HL-60/S4 treated with phorbol 12-myristate 13-acetate at 8.2 ng/mL for 4 days and 3 days (cell line): Measurements from ENCODE around the gene MAMDC4.

Experiments used
- in situ Hi-C: fragments of 300-500 bp; cut with MboI; formaldehyde crosslinking; loops from 2 replicates; pipeline ENCODE4 v1.15.0; 2022; ENCODE audit warnings: low sequenced_read_pairs

Gene MAMDC4

DNA sequence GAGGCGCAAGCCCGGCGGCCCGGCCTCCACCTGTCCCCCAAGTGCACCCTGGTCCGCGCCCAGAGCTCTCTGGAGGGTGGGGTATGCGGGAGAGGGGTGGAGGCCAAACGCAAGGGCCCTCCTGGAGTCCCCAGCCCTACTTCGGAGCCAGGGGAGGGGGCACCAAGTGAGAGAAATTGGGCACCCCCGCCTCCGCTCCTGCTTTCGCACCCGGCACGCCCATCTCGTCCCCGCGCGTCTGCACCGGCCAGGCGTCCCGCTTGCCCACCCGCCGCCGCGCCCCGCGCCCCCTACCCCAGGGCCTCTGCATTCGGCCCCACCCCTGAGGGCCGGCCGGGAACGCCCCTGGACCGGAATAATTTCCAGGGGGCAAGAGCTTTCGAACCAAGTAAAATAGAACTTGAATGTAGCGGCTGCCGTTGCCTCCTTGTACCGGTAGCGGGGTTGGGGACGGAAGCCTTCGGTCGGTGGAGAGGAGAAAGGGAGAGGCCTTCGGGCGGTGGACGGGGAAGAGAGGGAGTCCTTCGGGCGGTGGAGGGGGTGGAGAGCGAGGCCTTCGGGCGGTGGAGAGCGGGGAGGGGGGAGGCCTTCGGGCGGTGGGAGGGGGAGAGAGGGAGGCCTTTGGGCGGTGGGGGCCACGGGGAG is 3.6 kb upstream of the MAMDC4 start:
- in situ Hi-C loops, result no loop called here

DNA sequence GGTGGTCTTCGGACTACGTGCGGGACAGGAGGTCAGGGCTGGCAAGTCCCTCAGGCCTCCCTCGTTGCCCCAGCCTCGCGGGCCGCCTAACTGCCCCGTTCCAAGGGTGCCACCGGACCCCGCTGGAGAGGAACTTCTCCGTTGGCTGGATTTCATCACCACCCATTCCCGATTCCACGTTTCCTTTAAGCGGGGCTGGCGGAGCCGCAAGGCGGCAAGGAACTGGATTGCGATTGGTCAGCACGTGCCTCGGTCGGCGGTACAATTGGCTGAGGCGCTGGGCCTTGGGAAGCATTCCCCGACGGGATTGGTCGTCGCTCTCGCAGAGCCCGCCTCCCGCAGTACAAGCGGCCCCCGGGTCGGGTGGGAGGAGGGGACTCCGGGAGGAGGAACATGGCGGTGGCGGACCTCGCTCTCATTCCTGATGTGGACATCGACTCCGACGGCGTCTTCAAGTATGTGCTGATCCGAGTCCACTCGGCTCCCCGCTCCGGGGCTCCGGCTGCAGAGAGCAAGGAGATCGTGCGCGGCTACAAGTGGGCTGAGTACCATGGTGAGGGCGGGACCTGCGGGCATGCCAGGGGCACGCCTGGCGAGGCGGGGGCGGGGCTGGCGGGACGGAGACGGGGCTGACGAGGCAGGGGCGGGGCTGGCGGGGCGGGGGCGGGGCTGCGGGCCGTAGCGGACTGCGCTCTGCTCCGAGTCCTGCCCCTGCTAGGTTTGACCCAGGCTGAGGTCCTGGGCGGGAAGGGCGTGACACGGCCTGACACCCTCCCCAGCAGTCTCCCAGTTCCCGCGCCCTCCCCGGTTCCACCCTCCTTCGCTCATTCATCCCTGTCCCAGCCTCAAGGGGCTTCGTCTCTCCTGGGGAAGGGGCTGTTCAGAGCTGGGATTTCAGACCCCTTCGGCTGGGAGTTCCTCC is 2.8 kb upstream of the MAMDC4 start, which contains the start of gene PHPT1:
Gene PHPT1, plus strand, starts transcription at position 372 of the 922 bp plus-strand sequence. Its CDS starts 22 bp downstream, at position 394.
- in situ Hi-C loops, result no loop called here

DNA sequence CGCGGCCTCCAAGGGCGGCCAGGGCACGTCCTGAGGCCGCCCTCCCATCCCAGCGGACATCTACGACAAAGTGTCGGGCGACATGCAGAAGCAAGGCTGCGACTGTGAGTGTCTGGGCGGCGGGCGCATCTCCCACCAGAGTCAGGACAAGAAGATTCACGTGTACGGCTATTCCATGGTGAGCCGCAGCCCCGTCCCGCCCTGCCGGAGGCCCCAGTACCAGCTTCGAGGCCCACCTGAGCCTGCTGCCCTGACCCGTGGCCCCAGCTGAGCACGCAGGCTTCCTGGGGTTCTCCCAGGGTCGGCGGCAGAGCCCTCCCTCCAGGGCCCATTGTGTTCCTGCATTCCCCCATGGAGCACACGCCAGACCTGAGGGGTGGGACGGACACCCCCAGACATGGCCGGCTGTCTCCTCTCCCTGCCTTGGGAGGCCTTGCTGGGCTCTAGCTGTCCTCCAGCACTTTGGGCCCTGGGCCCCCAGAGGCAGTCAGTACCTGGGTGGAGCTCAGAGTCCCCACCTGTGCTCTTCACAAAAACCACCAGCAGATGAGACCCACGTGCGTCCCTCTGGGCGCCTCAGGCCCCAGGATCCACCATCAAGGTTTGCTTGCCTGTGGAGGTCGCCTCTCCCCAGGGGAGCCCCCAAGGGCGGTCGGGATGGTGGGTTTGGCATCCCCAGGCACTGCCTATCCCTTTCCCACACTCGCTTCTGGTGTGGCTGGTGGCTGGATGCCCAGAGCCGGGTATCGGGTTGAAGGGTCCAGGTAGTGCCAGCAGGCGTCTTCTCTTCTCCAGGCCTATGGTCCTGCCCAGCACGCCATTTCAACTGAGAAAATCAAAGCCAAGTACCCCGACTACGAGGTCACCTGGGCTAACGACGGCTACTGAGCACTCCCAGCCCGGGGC is 1.9 kb upstream of the MAMDC4 start:
- in situ Hi-C loops, result no loop called here

DNA sequence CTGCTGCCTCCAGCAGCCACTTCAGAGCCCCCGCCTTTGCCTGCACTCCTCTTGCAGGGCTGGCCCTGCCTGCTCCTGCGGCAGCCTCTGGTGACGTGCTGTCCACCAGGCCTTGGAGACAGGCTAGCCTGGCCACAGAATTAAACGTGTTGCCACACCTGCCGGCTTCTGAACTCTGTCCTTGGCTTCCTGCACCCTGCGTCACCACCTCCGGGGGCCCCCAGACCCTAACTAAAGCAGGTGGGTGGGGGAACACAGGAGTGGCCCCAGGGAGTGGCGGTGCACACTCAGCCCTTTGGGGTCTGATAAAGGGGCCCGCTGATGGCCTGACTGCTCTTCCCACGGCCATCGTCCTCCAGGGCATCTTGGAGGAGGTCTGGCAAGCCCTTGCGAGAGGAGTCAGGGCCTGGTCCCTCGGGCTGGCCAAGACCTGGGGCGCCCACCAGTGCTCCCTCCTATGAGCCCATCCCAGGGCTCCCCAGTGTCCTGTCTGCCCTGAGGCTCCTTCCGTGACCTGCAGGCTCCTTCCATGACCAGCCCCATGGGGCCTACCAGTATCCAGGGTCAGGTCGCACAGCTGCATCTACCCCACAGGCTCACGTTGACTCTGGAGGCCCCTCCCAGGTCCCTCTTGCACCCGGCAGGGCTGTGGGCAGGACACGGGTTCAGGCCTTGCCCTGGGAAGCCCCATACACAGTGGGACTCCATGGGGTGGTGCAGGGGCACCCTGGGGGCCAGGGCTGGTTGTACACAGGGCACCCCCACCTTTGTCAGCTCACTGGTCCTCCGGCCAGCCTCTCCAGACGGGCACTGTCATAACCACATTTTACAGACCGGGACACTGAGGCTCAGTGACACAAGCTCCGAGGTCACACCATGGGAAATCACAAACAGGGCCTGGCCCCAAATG is 1.0 kb upstream of the MAMDC4 start:
- in situ Hi-C loops, result no loop called here

DNA sequence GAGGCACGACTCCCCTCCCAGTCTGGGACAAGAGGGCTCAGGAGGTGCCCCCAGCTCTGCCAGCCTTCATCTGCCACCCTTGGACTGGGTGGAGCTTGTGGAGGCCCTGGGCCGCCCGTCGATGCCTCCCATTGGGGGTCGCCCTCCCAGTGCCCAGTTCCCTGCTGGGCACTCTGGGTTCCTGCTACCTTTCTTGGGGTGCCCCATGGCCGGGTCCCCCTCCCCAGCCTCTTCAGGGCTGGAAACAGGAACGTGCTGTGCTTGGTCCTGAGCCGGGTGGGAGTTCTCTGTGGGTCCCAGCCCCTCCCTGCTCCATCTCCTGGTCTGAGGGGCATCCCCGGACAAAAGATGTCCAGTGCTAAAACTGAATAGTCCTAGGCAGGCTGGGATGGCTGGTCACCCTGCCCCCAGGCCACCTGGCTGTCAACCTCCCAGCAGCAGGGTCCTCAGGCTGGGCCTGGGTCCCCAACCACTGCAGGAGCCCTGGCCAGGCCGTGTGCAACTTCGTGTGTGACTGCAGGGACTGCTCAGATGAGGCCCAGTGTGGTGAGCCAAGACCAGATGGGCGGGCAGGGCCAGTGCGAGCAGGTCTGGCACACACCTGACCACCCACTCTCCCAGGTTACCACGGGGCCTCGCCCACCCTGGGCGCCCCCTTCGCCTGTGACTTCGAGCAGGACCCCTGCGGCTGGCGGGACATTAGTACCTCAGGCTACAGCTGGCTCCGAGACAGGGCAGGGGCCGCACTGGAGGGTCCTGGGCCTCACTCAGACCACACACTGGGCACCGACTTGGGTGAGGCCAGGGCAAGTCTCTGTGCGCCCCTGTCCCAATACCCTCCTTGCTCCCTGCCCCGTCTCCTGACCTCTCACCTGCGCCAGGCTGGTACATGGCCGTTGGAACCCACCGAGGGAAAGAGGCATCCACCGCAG is 784 bp downstream of the MAMDC4 start:
- in situ Hi-C loops, result no loop called here

DNA sequence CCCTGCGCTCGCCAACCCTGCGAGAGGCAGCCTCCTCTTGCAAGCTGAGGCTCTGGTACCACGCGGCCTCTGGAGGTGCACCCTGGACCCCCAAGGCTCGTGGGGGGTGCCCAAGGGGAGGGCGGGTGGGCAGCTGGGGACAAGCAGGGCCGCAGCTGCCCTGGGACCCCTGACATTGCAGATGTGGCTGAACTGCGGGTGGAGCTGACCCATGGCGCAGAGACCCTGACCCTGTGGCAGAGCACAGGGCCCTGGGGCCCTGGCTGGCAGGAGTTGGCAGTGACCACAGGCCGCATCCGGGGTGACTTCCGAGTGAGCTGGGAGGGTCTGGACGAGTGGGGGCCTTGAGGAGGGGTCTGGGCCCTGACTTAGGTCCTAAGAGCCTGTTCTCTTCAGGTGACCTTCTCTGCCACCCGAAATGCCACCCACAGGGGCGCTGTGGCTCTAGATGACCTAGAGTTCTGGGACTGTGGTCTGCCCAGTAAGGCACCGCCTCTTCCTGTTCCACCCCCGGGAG is 1.5 kb downstream of the MAMDC4 start:
- in situ Hi-C loops, result no loop called here

DNA sequence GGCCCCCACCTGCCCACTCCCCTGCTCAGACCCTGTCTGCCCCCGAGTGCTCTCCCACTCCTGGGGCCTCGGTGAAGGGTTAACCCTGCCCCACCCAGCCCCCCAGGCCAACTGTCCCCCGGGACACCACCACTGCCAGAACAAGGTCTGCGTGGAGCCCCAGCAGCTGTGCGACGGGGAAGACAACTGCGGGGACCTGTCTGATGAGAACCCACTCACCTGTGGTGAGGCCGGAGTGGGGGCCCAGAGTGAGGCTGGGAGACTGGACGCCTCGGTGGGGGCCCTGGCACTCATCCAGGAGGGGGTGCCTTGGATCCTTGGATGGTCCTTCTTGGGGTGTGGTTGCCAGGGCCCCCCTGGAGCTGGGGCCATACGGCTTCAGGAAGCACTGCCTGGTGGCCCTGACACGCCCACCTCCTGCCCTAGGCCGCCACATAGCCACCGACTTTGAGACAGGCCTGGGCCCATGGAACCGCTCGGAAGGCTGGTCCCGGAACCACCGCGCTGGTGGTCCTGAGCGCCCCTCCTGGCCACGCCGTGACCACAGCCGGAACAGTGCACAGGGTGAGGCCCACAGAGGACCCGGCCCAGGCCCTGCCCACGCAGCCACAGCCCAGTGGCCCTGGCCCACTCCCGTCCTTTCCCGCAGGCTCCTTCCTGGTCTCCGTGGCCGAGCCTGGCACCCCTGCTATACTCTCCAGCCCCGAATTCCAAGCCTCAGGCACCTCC is 2.1 kb downstream of the MAMDC4 start:
- in situ Hi-C loops, result no loop called here

DNA sequence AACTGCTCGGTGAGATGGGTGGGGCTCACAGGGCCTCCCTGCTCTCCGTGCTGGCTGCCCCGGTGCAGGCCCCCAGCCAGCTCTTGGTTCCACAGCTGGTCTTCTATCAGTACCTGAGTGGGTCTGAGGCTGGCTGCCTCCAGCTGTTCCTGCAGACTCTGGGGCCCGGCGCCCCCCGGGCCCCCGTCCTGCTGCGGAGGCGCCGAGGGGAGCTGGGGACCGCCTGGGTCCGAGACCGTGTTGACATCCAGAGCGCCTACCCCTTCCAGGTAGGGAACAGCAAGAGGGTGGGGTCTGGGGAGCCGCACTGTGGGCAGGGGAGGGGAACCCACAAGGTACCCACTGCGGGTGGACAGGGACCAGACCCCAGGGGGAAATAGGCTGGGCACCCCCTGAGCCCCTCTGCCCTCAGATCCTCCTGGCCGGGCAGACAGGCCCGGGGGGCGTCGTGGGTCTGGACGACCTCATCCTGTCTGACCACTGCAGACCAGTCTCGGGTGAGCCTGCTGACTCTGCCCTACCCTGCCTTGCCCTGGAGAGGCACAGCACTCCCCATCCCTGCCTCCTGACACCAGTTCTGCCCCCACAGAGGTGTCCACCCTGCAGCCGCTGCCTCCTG is 2.8 kb downstream of the MAMDC4 start:
- in situ Hi-C loops, result no loop called here

DNA sequence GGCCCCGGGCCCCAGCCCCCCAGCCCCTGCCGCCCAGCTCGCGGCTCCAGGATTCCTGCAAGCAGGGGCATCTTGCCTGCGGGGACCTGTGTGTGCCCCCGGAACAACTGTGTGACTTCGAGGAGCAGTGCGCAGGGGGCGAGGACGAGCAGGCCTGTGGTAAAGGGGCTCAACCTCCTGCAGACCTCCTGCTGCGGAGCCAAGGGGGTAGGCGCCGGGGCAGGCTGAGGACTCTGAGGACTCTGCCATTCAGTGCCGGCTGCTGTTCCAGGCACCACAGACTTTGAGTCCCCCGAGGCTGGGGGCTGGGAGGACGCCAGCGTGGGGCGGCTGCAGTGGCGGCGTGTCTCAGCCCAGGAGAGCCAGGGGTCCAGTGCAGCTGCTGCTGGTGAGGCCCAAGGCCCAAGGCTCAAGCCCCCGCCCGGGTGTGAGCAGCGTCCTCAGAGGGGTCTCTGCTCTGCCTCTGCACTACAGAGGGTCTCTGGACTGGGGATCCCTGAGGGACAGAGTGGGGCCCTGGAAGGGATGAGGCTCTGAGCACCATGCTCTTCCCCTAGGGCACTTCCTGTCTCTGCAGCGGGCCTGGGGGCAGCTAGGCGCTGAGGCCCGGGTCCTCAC is 3.4 kb downstream of the MAMDC4 start:
- in situ Hi-C loops, result no loop called here

DNA sequence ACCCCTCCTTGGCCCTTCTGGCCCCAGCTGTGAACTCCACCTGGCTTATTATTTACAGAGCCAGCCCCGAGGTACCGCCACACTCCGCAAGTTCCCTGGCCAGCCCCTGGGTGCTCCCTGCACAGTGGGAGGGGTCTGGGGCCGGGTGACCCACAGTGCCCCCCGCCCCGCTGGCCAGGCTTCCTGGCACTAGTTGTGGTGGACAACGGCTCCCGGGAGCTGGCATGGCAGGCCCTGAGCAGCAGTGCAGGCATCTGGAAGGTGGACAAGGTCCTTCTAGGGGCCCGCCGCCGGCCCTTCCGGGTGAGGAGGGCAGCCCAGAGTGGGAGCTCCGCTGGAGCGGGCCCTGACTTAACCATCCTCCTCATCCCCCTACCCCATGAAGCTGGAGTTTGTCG is 3.9 kb downstream of the MAMDC4 start:
- in situ Hi-C loops, result no loop called here

DNA sequence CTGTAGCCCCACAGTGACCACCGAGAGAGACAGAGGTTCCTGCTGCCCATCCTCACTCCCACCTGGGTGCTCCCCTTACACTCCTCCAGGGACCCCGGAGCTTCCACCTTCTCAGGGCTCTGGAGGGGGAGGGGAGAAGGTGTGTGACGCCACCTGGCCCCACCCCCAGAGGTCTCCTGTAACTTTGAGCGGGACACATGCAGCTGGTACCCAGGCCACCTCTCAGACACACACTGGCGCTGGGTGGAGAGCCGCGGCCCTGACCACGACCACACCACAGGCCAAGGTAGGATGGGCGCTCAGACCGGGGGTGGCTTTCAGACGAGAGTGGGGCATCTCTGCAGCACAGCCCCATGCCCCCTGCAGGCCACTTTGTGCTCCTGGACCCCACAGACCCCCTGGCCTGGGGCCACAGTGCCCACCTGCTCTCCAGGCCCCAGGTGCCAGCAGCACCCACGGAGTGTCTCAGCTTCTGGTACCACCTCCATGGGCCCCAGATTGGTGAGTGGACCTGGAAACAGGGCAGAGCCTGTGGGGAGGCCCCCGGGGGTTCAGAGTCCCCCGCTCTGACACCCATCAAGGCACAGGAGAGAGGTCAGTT is 4.5 kb downstream of the MAMDC4 start:
- in situ Hi-C loops, result no loop called here

DNA sequence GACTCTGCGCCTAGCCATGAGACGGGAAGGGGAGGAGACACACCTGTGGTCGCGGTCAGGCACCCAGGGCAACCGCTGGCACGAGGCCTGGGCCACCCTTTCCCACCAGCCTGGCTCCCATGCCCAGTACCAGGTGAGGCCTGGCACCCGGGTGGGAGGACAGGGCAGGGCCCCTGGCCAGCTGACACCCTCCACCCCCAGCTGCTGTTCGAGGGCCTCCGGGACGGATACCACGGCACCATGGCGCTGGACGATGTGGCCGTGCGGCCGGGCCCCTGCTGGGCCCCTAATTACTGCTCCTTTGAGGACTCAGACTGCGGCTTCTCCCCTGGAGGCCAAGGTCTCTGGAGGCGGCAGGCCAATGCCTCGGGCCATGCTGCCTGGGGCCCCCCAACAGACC is 5.0 kb downstream of the MAMDC4 start:
- in situ Hi-C loops, result no loop called here

DNA sequence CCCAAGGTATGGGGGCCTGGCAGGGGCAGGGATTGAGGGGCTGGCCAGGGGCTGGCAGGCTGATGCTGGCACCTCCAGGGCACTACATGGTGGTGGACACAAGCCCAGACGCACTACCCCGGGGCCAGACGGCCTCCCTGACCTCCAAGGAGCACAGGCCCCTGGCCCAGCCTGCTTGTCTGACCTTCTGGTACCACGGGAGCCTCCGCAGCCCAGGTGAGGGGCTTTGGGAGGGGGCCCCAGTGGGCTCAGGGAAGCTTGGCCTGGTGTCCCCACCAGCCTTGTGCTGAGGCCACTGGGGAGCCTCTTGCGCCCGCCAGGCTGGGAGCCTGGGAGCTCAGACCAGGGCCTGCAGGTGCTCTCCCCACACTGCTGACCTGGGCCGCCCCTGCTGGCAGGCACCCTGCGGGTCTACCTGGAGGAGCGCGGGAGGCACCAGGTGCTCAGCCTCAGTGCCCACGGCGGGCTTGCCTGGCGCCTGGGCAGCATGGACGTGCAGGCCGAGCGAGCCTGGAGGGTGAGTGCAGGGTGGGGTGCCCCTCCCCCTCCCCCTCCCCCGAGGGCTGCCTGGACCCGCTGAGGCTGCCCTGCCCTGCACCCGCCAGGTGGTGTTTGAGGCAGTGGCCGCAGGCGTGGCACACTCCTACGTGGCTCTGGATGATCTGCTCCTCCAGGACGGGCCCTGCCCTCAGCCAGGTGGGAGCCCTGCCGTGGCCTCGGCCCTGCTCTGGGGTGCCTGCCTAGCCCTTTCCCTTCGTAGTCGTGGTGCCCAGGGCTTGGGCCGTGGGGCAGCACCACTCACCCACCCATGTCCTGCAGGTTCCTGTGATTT is 5.7 kb downstream of the MAMDC4 start:
- in situ Hi-C loops, result no loop called here

DNA sequence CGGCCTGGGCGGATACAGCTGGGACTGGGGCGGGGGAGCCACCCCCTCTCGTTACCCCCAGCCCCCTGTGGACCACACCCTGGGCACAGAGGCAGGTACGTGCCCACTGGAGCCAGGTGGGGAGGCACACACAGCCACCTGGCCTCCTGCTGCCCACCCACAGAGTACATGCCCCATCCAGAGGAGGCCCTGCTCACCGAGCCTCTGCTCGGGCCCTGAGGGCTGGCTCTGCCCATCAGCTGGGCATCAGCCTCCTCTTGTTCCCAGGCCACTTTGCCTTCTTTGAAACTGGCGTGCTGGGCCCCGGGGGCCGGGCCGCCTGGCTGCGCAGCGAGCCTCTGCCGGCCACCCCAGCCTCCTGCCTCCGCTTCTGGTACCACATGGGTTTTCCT is 6.3 kb downstream of the MAMDC4 start:
- in situ Hi-C loops, result no loop called here

DNA sequence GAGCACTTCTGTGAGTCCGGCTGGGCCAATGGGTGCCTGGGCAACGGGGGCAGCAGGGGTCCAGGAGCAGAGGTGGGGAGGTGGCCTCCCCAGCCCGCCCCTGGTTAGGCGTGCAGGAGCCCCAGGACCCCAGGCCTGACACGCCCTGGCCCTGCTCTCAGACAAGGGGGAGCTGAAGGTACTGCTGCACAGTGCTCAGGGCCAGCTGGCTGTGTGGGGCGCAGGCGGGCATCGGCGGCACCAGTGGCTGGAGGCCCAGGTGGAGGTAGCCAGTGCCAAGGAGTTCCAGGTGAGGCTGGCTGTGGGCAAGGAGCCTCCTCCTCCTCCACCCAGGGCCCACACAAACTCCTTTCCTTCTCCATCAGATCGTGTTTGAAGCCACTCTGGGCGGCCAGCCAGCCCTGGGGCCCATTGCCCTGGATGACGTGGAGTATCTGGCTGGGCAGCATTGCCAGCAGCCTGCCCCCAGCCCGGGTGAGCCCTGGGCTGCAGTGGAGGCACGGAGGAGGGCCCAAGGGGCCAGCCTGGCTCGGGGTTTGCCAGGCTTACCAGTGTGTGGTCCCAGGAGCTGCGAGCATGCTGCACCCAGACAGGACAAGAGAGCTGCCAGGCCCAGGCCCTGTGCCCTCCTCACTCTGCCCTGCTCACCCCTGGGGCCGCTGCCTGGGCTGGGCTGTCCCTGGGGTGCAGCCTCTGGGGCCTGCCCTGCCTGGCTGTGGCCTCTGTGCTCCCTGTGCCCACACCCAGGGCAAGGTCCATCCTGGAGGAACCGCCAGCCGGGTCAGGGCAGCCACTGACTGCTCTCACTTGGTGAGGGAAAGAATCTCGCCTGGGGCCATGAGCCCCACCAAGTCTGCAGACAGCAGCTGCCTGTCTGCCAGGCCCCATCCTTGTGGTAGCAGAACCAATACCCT is 7.0 kb downstream of the MAMDC4 start:
- in situ Hi-C loops, result no loop called here
